ENCODE data around the gene ENTPD1.

DNA sequence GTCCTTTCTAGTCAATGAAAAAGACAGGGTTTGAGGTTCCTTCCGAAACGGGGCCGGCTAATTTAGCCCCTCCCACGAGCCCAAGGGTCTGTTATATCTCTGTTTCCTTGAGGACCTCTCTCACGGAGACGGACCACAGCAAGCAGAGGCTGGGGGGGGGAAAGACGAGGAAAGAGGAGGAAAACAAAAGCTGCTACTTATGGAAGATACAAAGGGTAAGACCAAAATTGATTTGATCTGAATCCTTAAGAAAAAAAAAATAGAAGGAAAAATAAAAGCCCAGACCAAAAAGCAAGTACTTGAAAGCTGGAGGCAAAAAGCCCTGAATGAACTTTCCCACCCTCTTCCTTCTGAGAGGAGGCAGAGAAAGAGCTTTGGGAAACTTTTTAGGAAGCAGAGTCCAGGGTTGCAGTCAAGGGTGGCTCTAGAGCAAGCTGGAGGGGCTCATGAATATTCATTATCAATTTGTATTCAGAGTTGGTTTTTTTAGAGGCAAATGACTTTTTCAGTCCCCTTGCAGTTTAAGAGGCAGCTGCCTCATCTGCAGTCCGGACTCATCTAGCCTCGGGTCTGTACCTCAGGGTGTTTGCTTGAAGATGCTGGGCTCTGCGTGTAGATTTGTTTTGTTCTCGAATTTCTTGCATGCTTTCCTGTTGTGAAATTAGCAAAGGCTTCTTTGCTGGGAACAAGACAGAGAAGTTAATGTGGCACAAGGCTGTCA lies at the start of gene ENTPD1:
- no peak for TF ChIP-seq EZH2 (IDR thresholded peaks at IDR 0.05; ENCODE audit: insufficient read depth, low read length)
- TF ChIP-seq, protein P1, sequence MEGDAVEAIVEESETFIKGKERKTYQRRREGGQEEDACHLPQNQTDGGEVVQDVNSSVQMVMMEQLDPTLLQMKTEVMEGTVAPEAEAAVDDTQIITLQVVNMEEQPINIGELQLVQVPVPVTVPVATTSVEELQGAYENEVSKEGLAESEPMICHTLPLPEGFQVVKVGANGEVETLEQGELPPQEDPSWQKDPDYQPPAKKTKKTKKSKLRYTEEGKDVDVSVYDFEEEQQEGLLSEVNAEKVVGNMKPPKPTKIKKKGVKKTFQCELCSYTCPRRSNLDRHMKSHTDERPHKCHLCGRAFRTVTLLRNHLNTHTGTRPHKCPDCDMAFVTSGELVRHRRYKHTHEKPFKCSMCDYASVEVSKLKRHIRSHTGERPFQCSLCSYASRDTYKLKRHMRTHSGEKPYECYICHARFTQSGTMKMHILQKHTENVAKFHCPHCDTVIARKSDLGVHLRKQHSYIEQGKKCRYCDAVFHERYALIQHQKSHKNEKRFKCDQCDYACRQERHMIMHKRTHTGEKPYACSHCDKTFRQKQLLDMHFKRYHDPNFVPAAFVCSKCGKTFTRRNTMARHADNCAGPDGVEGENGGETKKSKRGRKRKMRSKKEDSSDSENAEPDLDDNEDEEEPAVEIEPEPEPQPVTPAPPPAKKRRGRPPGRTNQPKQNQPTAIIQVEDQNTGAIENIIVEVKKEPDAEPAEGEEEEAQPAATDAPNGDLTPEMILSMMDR (IDR thresholded peaks at IDR 0.05; ENCODE audit: insufficient read depth, low read depth, low read length) = no peak
